ENCODE measurements around the gene TSPO2. TPM values are rescaled to one million over a fixed set of nuclear protein-coding genes. Genes with fewer than 3 reads are reported as not detected.

The TSPO2 gene
- total RNA-seq, 2 experiments from 2014 or later = not detected

DNA sequence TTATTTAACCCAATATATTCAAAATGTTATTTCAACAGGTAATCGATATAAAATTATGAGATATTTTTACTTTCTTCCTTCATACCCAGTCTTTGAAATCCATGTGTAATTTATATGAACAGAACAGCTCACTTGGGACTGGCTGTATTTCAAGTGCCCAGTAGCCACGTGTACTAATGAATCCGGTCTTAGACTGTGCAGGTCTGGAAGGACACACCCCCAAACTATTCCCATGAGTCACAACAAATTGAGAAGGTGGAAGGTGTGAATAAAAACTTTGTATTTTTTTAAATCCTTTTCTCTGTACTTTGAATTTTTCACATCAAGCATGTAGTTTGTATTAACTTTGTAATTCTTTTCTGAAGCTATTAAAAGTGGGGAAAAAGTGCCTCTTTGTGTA is 6.1 kb upstream of the TSPO2 start:
- intact Hi-C loops (cut with micrococcal nuclease; ENCODE audit: unreplicated experiment) = no loop called here
- Histone ChIP-seq H3K4me2 (ENCODE audit: low read length) (no peak overlapping the region), H3K9me2 (ENCODE audit: insufficient read depth, low read length) (no peaks in the 10 kb centered on the region), H3K79me2 (ENCODE audit: insufficient read depth, low read depth, low read length) (no peaks in the 10 kb centered on the region), H3K36me3 (ENCODE audit: insufficient read depth, low read length) (no peaks in the 10 kb centered on the region), H3K4me1 (ENCODE audit: insufficient read depth, low read length, poor library complexity, severe bottlenecking) (no peaks in the 10 kb centered on the region), H3K4me3 (ENCODE audit: low read depth, low read length, poor library complexity, severe bottlenecking) (no peak overlapping the region), H3K27ac (ENCODE audit: low read depth, low read length, poor library complexity, severe bottlenecking) (no peak overlapping the region), H2AFZ (ENCODE audit: low read length) (no peak overlapping the region), H4K20me1 (ENCODE audit: insufficient read depth, low read length) (no peaks in the 10 kb centered on the region), H3K9me3 (ENCODE audit: low read length) (no peaks in the 10 kb centered on the region)
- TF ChIP-seq, protein P1, sequence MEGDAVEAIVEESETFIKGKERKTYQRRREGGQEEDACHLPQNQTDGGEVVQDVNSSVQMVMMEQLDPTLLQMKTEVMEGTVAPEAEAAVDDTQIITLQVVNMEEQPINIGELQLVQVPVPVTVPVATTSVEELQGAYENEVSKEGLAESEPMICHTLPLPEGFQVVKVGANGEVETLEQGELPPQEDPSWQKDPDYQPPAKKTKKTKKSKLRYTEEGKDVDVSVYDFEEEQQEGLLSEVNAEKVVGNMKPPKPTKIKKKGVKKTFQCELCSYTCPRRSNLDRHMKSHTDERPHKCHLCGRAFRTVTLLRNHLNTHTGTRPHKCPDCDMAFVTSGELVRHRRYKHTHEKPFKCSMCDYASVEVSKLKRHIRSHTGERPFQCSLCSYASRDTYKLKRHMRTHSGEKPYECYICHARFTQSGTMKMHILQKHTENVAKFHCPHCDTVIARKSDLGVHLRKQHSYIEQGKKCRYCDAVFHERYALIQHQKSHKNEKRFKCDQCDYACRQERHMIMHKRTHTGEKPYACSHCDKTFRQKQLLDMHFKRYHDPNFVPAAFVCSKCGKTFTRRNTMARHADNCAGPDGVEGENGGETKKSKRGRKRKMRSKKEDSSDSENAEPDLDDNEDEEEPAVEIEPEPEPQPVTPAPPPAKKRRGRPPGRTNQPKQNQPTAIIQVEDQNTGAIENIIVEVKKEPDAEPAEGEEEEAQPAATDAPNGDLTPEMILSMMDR (conservative IDR thresholded peaks at IDR 0.05; ENCODE audit: low read length) = no peak
- TF ChIP-seq EZH2phosphoT487 (IDR thresholded peaks at IDR 0.05; ENCODE audit: borderline replicate concordance, low read depth, low read length) = no peak
- ChIA-PET POLR2A (interaction anchor here (0.7 to 1.0 kb wide), 3 partner anchors 17 to 493 kb away, joined by 3 to 5 read pairs (median 4); no protein-coding TSS in a partner anchor), CTCF (ENCODE audit: unreplicated experiment) (no interaction called here)
- no TSS peak for BruUV-seq (replicated peaks)
- no peak for DNase-seq (ENCODE audit: low spot score)

DNA sequence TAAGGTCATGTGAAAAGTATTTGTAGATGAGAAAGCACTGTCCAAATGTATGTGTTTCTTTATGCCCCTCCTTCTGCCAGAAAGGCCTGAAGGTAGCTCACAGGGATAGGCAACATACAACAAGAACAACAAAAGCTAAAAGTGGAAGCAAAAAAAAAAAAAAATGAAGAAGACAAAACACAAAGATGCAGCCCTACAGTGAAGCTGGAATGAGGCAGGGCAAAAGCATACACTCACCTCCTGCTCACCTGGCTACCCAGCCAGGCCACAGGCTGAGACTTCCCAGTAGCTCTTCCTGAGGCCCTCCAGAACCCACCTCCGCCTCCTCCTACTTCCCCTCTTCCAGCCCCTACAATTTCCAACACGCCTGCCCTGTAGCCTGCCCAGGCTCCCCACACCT is 5.7 kb upstream of the TSPO2 start:
- no peaks in the 10 kb centered on the region for H3K4me1 ChIP-seq (ENCODE audit: insufficient read depth, low read length, poor library complexity, severe bottlenecking)
- no peaks in the 10 kb centered on the region for H3K79me2 ChIP-seq (ENCODE audit: insufficient read depth, low read depth, low read length)
- DNase-seq (ENCODE audit: low spot score) = no peak
- H2AFZ ChIP-seq (ENCODE audit: low read length) = no peak overlapping the region
- no peak overlapping the region for H3K27ac ChIP-seq (ENCODE audit: low read depth, low read length, poor library complexity, severe bottlenecking)
- no peaks in the 10 kb centered on the region for H3K9me3 ChIP-seq (ENCODE audit: low read length)
- H3K36me3 ChIP-seq (ENCODE audit: insufficient read depth, low read length) = no peaks in the 10 kb centered on the region
- CTCF ChIA-PET (ENCODE audit: unreplicated experiment) = no interaction called here
- no peak for TF ChIP-seq EZH2phosphoT487 (IDR thresholded peaks at IDR 0.05; ENCODE audit: borderline replicate concordance, low read depth, low read length)
- TF ChIP-seq, protein P1 (conservative IDR thresholded peaks at IDR 0.05; ENCODE audit: low read length) = no peak
- intact Hi-C loops (cut with micrococcal nuclease; ENCODE audit: unreplicated experiment) = no loop called here
- H3K9me2 ChIP-seq (ENCODE audit: insufficient read depth, low read length) = no peaks in the 10 kb centered on the region
- H3K4me2 ChIP-seq (ENCODE audit: low read length) = no peak overlapping the region
- BruUV-seq (replicated peaks) = no TSS peak
- POLR2A ChIA-PET = interaction anchor here (0.7 to 1.0 kb wide), 3 partner anchors 17 to 493 kb away, joined by 3 to 5 read pairs (median 4); no protein-coding TSS in a partner anchor
- no peak overlapping the region for H3K4me3 ChIP-seq (ENCODE audit: low read depth, low read length, poor library complexity, severe bottlenecking)
- H4K20me1 ChIP-seq (ENCODE audit: insufficient read depth, low read length) = no peaks in the 10 kb centered on the region

DNA sequence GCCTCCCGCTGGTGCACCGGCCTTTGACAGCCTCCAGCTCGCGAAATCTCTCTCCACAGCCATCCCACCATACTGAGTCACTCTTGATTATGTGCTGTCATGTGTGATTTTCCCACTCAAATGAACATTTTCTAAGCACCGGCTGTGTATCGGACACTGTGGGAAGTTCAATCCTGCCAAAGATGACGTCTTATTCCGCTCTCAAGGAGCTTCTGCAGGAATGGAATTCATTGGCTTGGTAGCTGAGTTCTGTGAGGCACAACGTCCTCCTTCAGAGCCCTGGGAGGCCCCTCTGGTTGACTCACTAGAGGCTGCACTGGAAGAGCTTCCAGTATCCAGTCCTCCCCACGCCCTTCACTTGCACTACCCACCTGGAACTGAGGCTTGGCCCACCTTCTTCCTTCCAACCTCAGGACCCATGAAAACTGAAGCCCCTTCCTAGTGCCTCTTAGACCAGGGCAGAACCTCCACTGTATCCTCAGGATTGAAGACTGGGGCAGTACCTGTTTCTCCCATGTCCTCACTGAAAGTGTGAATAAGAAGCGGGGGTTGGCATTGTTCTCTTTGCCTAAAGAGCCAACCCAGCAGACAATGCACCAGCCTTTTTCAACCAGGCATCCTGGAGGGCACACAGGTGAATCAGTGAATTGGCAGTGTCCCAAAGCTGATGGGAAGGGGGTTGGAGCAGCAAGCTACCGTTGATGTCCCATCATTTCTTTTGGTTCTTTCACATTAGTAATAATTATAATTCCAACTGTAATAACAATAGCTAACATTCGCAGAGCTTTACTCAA is 5.0 kb upstream of the TSPO2 start:
- Histone ChIP-seq H3K4me3 (ENCODE audit: low read depth, low read length, poor library complexity, severe bottlenecking) (no peak overlapping the region), H4K20me1 (ENCODE audit: insufficient read depth, low read length) (no peaks in the 10 kb centered on the region), H3K27ac (ENCODE audit: low read depth, low read length, poor library complexity, severe bottlenecking) (no peak overlapping the region), H3K4me1 (ENCODE audit: insufficient read depth, low read length, poor library complexity, severe bottlenecking) (no peaks in the 10 kb centered on the region), H3K36me3 (ENCODE audit: insufficient read depth, low read length) (no peaks in the 10 kb centered on the region), H3K4me2 (ENCODE audit: low read length) (no peak overlapping the region), H3K9me3 (ENCODE audit: low read length) (no peaks in the 10 kb centered on the region), H3K9me2 (ENCODE audit: insufficient read depth, low read length) (no peaks in the 10 kb centered on the region), H3K79me2 (ENCODE audit: insufficient read depth, low read depth, low read length) (no peaks in the 10 kb centered on the region), H2AFZ (ENCODE audit: low read length) (no peak overlapping the region)
- DNase-seq (ENCODE audit: low spot score) = no peak
- TF ChIP-seq, protein P1 (conservative IDR thresholded peaks at IDR 0.05; ENCODE audit: low read length) = no peak
- no peak for TF ChIP-seq EZH2phosphoT487 (IDR thresholded peaks at IDR 0.05; ENCODE audit: borderline replicate concordance, low read depth, low read length)
- CTCF ChIA-PET (ENCODE audit: unreplicated experiment) = interaction anchor here (0.6 kb wide), 1 partner anchor 623 kb away, joined by 3 read pairs; no protein-coding TSS in a partner anchor
- intact Hi-C loops (cut with micrococcal nuclease; ENCODE audit: unreplicated experiment) = no loop called here
- POLR2A ChIA-PET = interaction anchor here (0.7 to 1.0 kb wide), 2 partner anchors 13 to 17 kb away, joined by 3 read pairs; no protein-coding TSS in a partner anchor
- BruUV-seq (replicated peaks) = no TSS peak
